HUES48 (cell line): ENCODE measurements around the gene PRKAG1.

Experiments
- H3K27ac ChIP-seq: one replicate; pipeline ENCODE4 v1.7.0; 2013; ENCODE audit warnings: low read depth, low read length, inconsistent platforms
- H3K27me3 ChIP-seq: 2 replicates; pipeline ENCODE4 v1.6.1; 2013; ENCODE audit warnings: mild to moderate bottlenecking, low read length; ENCODE audit not compliant: control insufficient read depth, insufficient read depth
- H3K36me3 ChIP-seq: 2 replicates; pipeline ENCODE4 v1.6.1; 2013; ENCODE audit warnings: low read length; ENCODE audit not compliant: control insufficient read depth, insufficient read depth
- H3K4me1 ChIP-seq: 2 replicates; pipeline ENCODE4 v1.6.1; 2013; ENCODE audit warnings: mild to moderate bottlenecking, low read length; ENCODE audit not compliant: control insufficient read depth, insufficient read depth
- H3K4me3 ChIP-seq: 2 replicates; pipeline ENCODE4 v1.5.1; 2013; ENCODE audit warnings: mild to moderate bottlenecking, low read depth, low read length
- H3K9ac ChIP-seq: 2 replicates; pipeline ENCODE4 v1.6.1; 2013; ENCODE audit warnings: mild to moderate bottlenecking, low read depth, low read length, moderate library complexity
- H3K9me3 ChIP-seq: 2 replicates; pipeline ENCODE4 v1.6.1; 2013; ENCODE audit warnings: low read length; ENCODE audit not compliant: control insufficient read depth, insufficient read depth

PRKAG1 gene

DNA sequence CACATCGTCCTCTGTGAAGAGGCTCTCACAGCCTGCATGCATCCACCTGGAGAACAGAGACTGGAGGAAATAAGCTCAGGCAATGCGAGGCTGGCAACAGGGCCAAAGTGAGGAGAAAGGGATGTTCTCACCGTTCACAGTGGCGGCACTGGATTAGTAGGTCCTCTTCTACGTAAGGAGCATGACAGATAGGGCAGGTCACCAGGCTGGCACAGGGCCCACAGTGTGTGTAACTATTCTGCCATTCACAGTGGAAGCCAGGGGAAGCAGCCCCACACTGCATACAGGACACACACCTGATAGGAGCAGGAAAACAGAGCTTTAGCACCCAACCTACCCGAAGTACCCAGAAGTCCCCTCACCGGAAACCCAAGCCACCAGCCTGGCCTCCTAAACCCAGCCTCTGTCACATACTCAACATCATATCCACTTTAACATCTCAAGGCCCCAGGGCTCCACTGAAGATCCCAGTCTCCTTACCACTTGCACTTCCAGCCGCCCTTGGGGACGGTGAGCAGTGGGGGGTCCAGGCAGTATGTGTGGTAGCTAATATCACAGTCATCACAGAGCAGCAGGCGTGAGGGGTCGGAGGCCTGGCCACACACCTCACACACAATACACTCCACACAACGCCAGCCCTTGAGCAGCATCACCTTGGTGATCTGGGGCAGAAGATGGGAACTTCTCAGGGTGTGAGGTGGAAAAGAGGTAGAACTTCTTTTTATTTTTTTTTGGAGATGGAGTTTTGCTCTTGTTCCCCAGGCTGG lies 27.7 kb upstream of the PRKAG1 start:
- no peak overlapping the region for H3K27ac ChIP-seq
- no peaks in the 10 kb centered on the region for H3K4me1 ChIP-seq
- H3K36me3 ChIP-seq, result peaks cover 100% of the 10 kb centered on the region
- H3K9me3 ChIP-seq, result no peaks in the 10 kb centered on the region
- no peak overlapping the region for H3K9ac ChIP-seq
- H3K27me3 ChIP-seq, result no peaks in the 10 kb centered on the region
- no peak overlapping the region for H3K4me3 ChIP-seq

DNA sequence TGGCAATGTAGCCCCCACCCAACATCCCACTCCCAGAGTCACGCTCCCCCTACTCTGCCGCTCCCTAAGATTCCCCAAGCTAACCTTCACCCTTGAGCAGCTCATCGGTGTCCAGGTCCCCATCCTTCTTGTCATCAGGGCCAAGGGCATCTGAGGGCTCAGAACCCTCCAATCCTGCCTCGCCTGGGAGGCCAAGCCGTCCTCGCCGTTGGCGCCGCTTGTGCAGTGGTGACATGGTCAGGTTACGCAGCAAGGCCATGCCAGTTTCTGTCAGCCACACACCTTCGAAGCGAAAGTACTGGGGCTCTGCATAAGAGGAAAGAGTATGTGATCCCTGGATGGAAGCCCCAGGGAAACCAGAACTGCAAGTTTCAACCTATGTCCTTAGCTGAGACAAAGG lies 26.1 kb upstream of the PRKAG1 start:
- H3K4me3 ChIP-seq, result no peak overlapping the region
- H3K9ac ChIP-seq, result no peak overlapping the region
- H3K4me1 ChIP-seq, result no peaks in the 10 kb centered on the region
- H3K27me3 ChIP-seq, result no peaks in the 10 kb centered on the region
- H3K9me3 ChIP-seq, result no peaks in the 10 kb centered on the region
- no peak overlapping the region for H3K27ac ChIP-seq
- H3K36me3 ChIP-seq, result peaks cover 100% of the 10 kb centered on the region

DNA sequence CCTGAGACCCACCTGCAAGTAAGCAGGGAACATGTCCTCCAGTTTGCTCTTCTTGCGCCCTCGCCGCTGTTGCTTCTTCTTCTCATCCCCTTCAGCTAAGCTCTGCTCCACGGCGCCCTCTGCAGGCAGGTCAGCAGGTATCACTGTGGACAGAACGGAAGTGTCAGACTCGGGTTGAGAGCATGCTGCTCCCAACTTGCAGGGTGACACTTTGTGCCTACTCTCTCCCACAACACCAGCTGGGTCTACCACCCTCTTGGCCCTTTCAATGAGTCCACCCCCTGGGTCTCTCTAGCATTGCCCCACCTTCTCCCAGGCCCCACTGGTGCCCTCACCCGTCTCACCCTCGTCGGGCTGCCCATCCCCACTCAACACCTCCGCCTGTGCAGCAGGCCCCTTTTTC lies 25.3 kb upstream of the PRKAG1 start:
- Histone ChIP-seq H3K9me3 (no peaks in the 10 kb centered on the region), H3K27ac (no peak overlapping the region), H3K36me3 (peaks cover 100% of the 10 kb centered on the region), H3K4me3 (no peak overlapping the region), H3K27me3 (no peaks in the 10 kb centered on the region), H3K9ac (no peak overlapping the region), H3K4me1 (no peaks in the 10 kb centered on the region)

DNA sequence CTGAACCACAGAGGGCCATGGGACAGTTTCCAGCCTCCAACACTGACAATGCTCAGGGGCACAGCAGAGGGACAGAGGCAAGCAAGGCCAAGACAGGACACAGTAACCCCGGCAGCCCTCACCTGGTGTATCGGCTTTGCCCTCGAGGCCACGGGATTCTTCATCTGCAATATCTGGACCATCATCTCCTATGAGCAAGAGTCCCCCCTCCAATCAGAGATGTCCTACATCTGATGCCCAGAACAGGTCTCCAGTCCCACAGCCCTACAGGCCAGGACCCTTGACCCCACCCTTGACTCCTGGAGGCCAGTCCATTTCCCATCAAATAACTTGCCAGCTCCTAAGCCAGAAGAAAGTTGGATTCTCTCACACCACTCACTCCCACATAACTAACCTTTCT lies 24.7 kb upstream of the PRKAG1 start:
- Histone ChIP-seq H3K9ac (no peak overlapping the region), H3K4me3 (no peak overlapping the region), H3K4me1 (no peaks in the 10 kb centered on the region), H3K9me3 (no peaks in the 10 kb centered on the region), H3K27me3 (no peaks in the 10 kb centered on the region), H3K36me3 (peaks cover 100% of the 10 kb centered on the region), H3K27ac (no peak overlapping the region)

DNA sequence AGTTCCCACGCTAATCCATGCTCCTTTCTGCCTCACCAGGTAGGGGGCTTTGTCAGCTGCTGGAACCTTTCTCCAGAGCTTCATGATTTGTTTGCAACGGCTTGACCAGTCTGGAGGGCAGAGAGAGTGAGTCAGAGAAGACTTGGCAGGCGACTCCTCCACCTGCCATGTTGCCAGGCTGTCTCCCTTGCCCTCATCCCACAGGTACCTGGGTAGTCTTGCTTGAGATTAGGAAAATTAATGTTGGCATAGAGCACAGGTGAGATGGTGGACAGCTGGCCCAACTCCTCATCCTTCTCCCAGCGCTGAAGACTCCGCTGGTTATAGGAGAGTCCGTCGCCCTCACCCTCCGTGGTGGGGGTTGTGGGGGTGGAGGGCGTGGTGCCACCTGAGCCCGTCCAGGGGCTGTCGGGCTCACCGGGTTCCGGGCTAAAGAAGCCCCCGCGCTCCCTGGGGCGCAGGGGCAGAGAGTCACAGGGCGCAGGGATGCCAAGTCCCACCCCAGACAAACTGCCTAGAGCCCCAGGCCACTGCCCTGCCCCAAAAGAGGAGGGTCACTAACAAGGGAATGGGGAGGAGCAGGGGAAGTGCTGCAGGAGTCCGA lies 23.4 kb upstream of the PRKAG1 start:
- Histone ChIP-seq H3K9ac (no peak overlapping the region), H3K9me3 (no peaks in the 10 kb centered on the region), H3K36me3 (peaks cover 100% of the 10 kb centered on the region), H3K27ac (no peak overlapping the region), H3K4me3 (no peak overlapping the region), H3K4me1 (no peaks in the 10 kb centered on the region), H3K27me3 (no peaks in the 10 kb centered on the region)

DNA sequence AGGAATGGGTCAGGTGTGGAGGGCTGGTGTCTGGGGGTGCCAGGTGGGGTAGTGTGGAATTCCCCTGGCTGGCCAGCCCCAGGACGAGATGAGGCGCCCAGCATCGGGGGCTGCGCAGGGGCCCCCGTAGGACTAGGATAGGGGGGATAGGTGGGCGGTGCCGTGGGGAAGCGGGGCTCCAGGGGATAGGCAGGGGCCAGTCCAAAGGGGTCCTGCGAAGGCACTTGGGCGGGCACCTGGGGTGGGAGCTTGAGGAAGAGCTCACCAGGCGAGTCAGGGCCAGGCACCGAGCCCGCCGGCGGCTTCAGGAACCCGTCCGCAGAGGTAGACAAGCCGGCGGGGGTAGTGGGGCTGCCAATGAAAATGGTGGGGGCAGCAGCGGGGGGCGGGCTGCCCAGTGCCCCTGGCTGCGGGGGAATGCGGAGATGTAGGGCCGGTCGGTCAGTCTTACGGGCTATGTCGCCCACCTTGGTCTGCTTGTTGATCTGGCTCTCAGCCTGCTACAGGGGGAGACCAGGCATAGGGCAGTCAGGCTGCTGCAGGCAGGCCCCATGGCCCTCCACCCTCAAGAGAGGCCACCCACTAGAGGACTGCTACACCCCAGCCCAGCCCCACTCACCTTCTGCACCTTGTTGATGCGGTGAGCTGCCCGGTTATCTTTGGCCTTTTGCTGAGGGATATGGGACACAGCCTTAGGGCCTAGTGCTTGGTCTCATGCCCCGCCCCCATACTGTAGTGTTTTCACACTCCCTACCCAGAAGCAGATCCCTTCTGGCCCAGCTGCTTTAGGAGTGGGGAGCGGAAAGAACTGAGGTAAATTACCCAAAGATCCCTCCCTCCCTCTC lies 22.7 kb upstream of the PRKAG1 start:
- H3K9ac ChIP-seq, result no peak overlapping the region
- H3K36me3 ChIP-seq, result peaks cover 99% of the 10 kb centered on the region
- H3K9me3 ChIP-seq, result no peaks in the 10 kb centered on the region
- H3K4me1 ChIP-seq, result no peaks in the 10 kb centered on the region
- no peak overlapping the region for H3K27ac ChIP-seq
- no peaks in the 10 kb centered on the region for H3K27me3 ChIP-seq
- H3K4me3 ChIP-seq, result no peak overlapping the region

DNA sequence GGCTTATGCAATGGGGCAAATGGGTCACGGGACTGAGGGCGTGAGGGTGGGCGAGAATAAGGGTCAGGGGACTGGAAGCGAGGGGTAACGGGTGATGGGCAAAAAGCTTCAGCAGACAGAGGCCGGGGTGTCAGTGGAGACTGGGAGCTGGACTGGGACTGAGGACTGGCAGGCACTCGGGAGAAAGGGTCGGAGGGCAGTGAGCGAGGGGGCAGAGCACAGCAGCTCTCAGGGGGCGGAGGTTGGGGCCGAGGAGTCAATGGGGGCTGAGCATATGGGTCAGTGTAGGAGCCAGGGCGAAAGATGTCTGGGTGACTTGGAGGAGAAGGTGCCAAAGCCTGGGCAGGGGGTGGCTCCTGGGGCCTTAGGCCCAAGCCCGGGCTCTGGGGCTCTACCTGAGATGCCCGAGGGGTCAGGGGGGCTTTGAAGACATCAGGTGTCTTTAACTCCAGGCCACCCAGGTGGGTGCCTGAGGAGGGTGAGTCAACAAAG lies 21.8 kb upstream of the PRKAG1 start:
- Histone ChIP-seq H3K27me3 (no peaks in the 10 kb centered on the region), H3K4me3 (no peak overlapping the region), H3K27ac (no peak overlapping the region), H3K9ac (no peak overlapping the region), H3K4me1 (no peaks in the 10 kb centered on the region), H3K9me3 (no peaks in the 10 kb centered on the region), H3K36me3 (peaks cover 96% of the 10 kb centered on the region)

DNA sequence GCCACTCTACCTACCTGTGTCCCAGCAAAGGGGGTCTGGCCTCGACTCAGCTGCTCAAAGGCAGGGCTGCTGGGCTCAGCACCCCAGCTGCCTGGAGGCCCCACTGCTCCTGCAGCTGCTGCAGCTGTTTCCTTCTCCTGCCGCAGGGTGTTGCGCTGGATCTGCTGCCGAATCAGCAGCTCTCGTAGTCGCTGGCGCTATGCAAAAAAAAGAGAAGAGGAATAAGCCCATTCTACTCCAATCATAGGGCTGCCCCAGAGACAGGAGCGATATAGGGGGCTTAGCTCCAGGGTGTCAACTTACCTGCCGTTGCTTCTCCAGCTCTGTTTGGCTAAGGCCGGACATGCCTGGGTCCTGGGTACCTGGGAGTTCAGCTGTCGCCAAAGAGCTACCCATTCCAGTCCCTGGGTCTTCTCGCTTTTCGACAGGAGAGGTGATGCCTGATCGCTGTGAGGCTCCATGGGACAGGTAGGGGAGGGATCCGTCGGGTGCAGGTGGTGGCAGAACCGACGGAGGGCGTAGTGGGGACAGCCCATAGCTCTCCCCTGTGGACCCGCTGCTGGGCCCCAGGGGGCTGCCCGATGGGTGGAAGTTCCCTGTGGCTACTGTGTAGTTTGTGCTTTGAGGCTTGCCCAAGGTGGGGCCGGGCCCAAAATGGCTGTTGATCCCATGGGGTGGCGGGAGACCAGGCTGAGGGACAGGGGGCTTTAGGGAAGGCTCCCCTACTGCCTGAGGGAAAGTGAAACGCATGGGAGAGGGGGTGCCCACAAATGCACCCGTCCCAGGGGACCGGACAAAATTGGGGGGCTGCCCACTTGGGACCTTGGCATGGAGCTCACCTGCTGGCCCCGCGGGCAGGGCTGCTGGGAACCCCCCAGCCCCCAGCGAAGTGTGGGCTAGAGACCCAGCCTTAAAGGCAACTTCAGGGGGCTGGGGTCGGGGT lies 21.1 kb upstream of the PRKAG1 start:
- no peaks in the 10 kb centered on the region for H3K9me3 ChIP-seq
- no peak overlapping the region for H3K4me3 ChIP-seq
- no peak overlapping the region for H3K27ac ChIP-seq
- H3K4me1 ChIP-seq, result no peaks in the 10 kb centered on the region
- H3K36me3 ChIP-seq, result peaks cover 96% of the 10 kb centered on the region
- H3K9ac ChIP-seq, result no peak overlapping the region
- H3K27me3 ChIP-seq, result no peaks in the 10 kb centered on the region

DNA sequence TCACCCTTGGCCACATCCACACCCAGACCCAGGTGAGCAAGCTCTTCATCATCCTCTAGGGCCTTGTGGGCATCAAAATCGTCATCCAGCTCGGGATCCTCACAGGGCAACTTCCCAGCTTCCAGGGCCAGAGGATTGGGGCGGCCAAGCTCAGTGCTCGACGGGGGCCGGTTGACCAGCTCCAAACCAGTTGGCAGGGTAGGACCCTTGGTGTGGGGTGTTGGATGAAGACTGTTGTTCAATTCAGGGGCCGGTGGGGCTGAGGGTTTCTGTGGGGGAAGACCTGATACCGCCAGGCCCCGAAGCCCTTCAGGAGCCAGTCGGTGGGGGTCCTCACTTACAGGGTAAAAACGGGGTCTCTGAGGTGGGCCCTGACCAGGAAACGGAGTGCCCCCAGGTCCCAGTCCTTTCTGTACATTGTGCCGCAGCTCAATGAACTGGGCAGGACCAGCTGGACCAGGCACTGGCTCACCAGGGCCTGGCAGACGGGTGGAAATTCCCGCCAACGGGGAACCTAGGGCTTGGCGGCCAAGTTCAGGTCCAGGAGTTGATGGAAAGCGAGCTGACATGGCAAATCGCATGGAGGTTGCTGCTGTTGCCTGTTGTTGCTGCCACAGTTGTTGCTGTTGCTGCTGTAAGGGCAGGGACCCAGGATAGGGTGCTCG lies 19.8 kb upstream of the PRKAG1 start:
- H3K9me3 ChIP-seq, result no peaks in the 10 kb centered on the region
- H3K4me1 ChIP-seq, result no peaks in the 10 kb centered on the region
- no peak overlapping the region for H3K27ac ChIP-seq
- peaks cover 96% of the 10 kb centered on the region for H3K36me3 ChIP-seq
- no peak overlapping the region for H3K4me3 ChIP-seq
- no peak overlapping the region for H3K9ac ChIP-seq
- H3K27me3 ChIP-seq, result no peaks in the 10 kb centered on the region

DNA sequence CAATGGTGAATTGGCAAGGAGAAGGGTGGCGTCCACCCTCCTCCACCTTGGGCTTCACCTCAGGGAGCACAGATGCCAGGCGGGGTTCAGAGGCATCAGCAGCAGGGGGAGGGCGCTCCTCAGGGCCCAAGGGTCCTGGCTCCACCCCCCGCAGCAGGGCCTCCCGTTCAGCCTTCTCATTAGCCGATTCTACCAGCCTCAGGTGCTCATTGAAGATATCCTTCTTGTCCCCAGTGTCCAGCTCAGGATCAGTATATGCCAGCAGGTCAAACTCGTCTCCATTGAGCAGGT lies 19.3 kb upstream of the PRKAG1 start:
- no peaks in the 10 kb centered on the region for H3K9me3 ChIP-seq
- no peak overlapping the region for H3K4me3 ChIP-seq
- H3K36me3 ChIP-seq, result peaks cover 96% of the 10 kb centered on the region
- no peak overlapping the region for H3K27ac ChIP-seq
- no peaks in the 10 kb centered on the region for H3K27me3 ChIP-seq
- H3K4me1 ChIP-seq, result no peaks in the 10 kb centered on the region
- no peak overlapping the region for H3K9ac ChIP-seq
